HEK293 (cell line): Measurements from ENCODE around the gene PRPF38B.
A peak's percentile ranks its signal among the peaks of the same experiment; 100 is the strongest.

Source experiments
- EGR2 ChIP-seq: fragments of 450-650 bp; formaldehyde crosslinking; IDR thresholded peaks from 2 replicates; pipeline ENCODE4 v1.5.1; 2016; ENCODE audit warnings: low read depth, missing biosample characterization, missing genetic modification characterization
- GLI2 ChIP-seq: fragments of 450-650 bp; formaldehyde crosslinking; IDR thresholded peaks from 2 replicates; pipeline ENCODE4; 2017; ENCODE audit warnings: missing biosample characterization, missing genetic modification characterization, low read depth, borderline replicate concordance
- GLI4 ChIP-seq: fragments of 450-650 bp; formaldehyde crosslinking; IDR thresholded peaks from 2 replicates; pipeline ENCODE4 v1.5.1; 2016; ENCODE audit warnings: missing biosample characterization, missing genetic modification characterization
- HOXA7 ChIP-seq: sonication (generic); formaldehyde crosslinking; IDR thresholded peaks from 2 replicates; pipeline ENCODE4 v1.8.1; 2022; ENCODE audit warnings: missing genetic modification reagents, borderline replicate concordance
- IKZF3 ChIP-seq: fragments of 450-650 bp; IDR thresholded peaks from 2 replicates; pipeline ENCODE4 v1.5.0; 2018; ENCODE audit warnings: missing biosample characterization, mild to moderate bottlenecking, missing genetic modification characterization, moderate library complexity
- KLF1 ChIP-seq: fragments of 450-650 bp; formaldehyde crosslinking; IDR thresholded peaks from 2 replicates; pipeline ENCODE4 v1.5.1; 2016; ENCODE audit warnings: missing biosample characterization, missing genetic modification characterization
- KLF7 ChIP-seq: fragments of 450-650 bp; formaldehyde crosslinking; IDR thresholded peaks from 2 replicates; pipeline ENCODE4 v1.5.1; 2016; ENCODE audit warnings: missing biosample characterization, missing genetic modification characterization, borderline replicate concordance
- ZFP37 ChIP-seq: fragments of 450-650 bp; formaldehyde crosslinking; IDR thresholded peaks from 2 replicates; pipeline ENCODE4 v1.5.1; 2016; ENCODE audit warnings: missing biosample characterization, missing genetic modification characterization
- ZNF10 ChIP-seq: fragments of 450-650 bp; formaldehyde crosslinking; IDR thresholded peaks from 2 replicates; pipeline ENCODE4 v1.5.1; 2017; ENCODE audit warnings: missing biosample characterization, missing genetic modification characterization
- ZNF157 ChIP-seq: fragments of 450-650 bp; formaldehyde crosslinking; IDR thresholded peaks from 2 replicates; pipeline ENCODE4 v1.5.1; 2016; ENCODE audit warnings: missing biosample characterization, missing genetic modification characterization
- ZNF169 ChIP-seq: fragments of 450-650 bp; formaldehyde crosslinking; IDR thresholded peaks from 2 replicates; pipeline ENCODE4 v1.5.1; 2016; ENCODE audit warnings: missing biosample characterization, missing genetic modification characterization
- ZNF184 ChIP-seq: fragments of 450-650 bp; IDR thresholded peaks from 2 replicates; pipeline ENCODE4 v1.5.1; 2018; ENCODE audit warnings: missing biosample characterization, mild to moderate bottlenecking, missing genetic modification characterization
- ZNF202 ChIP-seq: fragments of 450-650 bp; formaldehyde crosslinking; IDR thresholded peaks from 2 replicates; pipeline ENCODE4 v1.5.1; 2016; ENCODE audit warnings: missing biosample characterization, missing genetic modification characterization, borderline replicate concordance
- ZNF248 ChIP-seq: fragments of 450-650 bp; formaldehyde crosslinking; IDR thresholded peaks from 2 replicates; pipeline ENCODE4 v1.5.1; 2017; ENCODE audit warnings: missing biosample characterization, missing genetic modification characterization
- ZNF266 ChIP-seq: fragments of 450-650 bp; formaldehyde crosslinking; IDR thresholded peaks from 2 replicates; pipeline ENCODE4 v1.5.1; 2016; ENCODE audit warnings: missing biosample characterization, missing genetic modification characterization, low read depth
- ZNF302 ChIP-seq: fragments of 450-650 bp; formaldehyde crosslinking; IDR thresholded peaks from 2 replicates; pipeline ENCODE4 v1.5.1; 2016; ENCODE audit warnings: missing biosample characterization, missing genetic modification characterization, low read depth
- ZNF529 ChIP-seq: fragments of 450-650 bp; formaldehyde crosslinking; IDR thresholded peaks from 2 replicates; pipeline ENCODE4 v1.5.1; 2017; ENCODE audit warnings: missing genetic modification characterization, missing biosample characterization; ENCODE audit not compliant: insufficient replicate concordance
- ZNF530 ChIP-seq: fragments of 450-650 bp; formaldehyde crosslinking; IDR thresholded peaks from 2 replicates; pipeline ENCODE4 v1.5.1; 2016; ENCODE audit warnings: low read depth, missing biosample characterization, missing genetic modification characterization
- ZNF561 ChIP-seq: fragments of 450-650 bp; IDR thresholded peaks from 2 replicates; pipeline ENCODE4 v1.5.1; 2018; ENCODE audit warnings: missing biosample characterization, missing genetic modification characterization, borderline replicate concordance
- ZNF610 ChIP-seq: fragments of 450-650 bp; formaldehyde crosslinking; IDR thresholded peaks from 2 replicates; pipeline ENCODE4 v1.5.1; 2016; ENCODE audit warnings: missing biosample characterization, missing genetic modification characterization, borderline replicate concordance
- ZNF623 ChIP-seq: fragments of 450-650 bp; formaldehyde crosslinking; IDR thresholded peaks from 2 replicates; pipeline ENCODE4 v1.5.1; 2016; ENCODE audit warnings: missing biosample characterization, missing genetic modification characterization
- ZNF677 ChIP-seq: fragments of 450-650 bp; IDR thresholded peaks from 2 replicates; pipeline ENCODE4 v1.5.0; 2018; ENCODE audit warnings: missing biosample characterization, mild to moderate bottlenecking, missing genetic modification characterization, moderate library complexity
- ZNF76 ChIP-seq: fragments of 450-650 bp; formaldehyde crosslinking; IDR thresholded peaks from 2 replicates; pipeline ENCODE4; 2016; ENCODE audit warnings: low read depth, missing biosample characterization, missing genetic modification characterization, borderline replicate concordance
- ZNF791 ChIP-seq: fragments of 450-650 bp; formaldehyde crosslinking; IDR thresholded peaks from 2 replicates; pipeline ENCODE4 v1.5.1; 2016; ENCODE audit warnings: missing biosample characterization, missing genetic modification characterization
- ZNF837 ChIP-seq: fragments of 450-650 bp; formaldehyde crosslinking; IDR thresholded peaks from 2 replicates; pipeline ENCODE4 v1.5.1; 2016; ENCODE audit warnings: missing biosample characterization, missing genetic modification characterization
- ZSCAN16 ChIP-seq: fragments of 450-650 bp; formaldehyde crosslinking; IDR thresholded peaks from 2 replicates; pipeline ENCODE4 v1.5.1; 2016; ENCODE audit warnings: missing biosample characterization, missing genetic modification characterization
- TF ChIP-seq, protein P1 (sequence below): IDR thresholded peaks from 2 replicates; pipeline ENCODE4 v1.6.1; 2011; ENCODE audit warnings: mild to moderate bottlenecking, low read depth, low read length, borderline replicate concordance
- TF ChIP-seq, protein P2 (sequence below): fragments of 450-650 bp; formaldehyde crosslinking; IDR thresholded peaks from 2 replicates; pipeline ENCODE4 v1.5.1; 2016; ENCODE audit warnings: missing biosample characterization, missing genetic modification characterization
- TF ChIP-seq, protein P3 (sequence below): fragments of 450-650 bp; formaldehyde crosslinking; IDR thresholded peaks from 2 replicates; pipeline ENCODE4 v1.5.0; 2017; ENCODE audit warnings: missing biosample characterization, missing genetic modification characterization, borderline replicate concordance
- TF ChIP-seq, protein P4 (sequence below): fragments of 450-650 bp; formaldehyde crosslinking; IDR thresholded peaks from 2 replicates; pipeline ENCODE4 v1.5.1; 2016; ENCODE audit warnings: missing biosample characterization, missing genetic modification characterization
- TF ChIP-seq, protein P5 (sequence below): fragments of 450-650 bp; IDR thresholded peaks from 2 replicates; pipeline ENCODE4 v1.5.1; 2018; ENCODE audit warnings: missing biosample characterization, missing genetic modification characterization

Gene PRPF38B

DNA sequence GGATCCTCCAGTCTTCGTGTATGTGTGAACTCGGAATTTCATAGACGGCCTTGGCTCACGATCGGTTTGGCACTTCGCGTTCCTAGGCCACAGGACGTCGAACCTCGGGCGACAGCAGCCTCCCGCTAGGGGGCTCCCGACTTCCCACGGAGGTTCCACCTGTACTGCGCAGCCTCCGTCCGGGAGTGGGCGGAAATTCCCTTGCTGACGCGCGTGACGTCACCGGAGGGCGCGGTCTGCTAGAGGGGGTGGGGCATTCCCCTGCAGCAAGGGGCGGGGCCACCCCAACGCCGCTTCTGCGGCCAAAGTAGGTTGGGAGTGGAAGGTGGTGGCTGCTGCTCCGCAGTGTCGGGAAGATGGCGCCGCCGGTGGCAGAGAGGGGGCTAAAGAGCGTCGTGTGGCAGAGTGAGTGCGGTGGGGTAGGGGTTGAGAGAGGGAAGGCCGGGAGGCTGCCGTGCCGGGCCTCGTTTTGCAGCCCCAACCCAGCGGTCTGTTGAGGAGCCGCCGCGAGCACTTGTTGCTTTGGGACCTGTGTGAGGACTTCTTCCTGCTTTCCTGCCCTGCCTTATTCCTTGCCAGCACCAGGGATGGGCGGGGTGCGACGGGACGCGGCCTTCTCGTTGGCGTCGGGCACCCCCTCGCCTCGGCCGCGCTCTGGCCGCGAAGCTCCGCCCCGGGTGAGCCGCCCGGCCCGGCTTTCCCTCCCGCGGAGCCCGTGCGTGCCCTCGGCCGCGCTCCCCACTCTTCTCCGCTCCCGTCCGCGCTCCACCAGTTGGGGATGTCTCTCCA lies 54.5 kb downstream of the PRPF38B start, which contains the start of gene STXBP3 (continued):
- TF ChIP-seq KLF7 (tag by site-specific recombination) (peak; percentile 94; the same call in 1 of the 2 replicates), ZNF529 (tag by site-specific recombination) (no peak), ZNF202 (tag by site-specific recombination) (no peak), ZNF76 (peak; percentile 90), KLF1 (peak; percentile 96), GLI4 (tag by site-specific recombination) (peak; percentile 94), ZNF837 (tag by site-specific recombination) (no peak), ZNF530 (tag by site-specific recombination) (no peak), ZFP37 (tag by site-specific recombination) (peak; percentile 81; the same call in 1 of the 2 replicates), ZNF10 (tag by site-specific recombination) (no peak), ZNF623 (no peak), IKZF3 (peak; percentile 70), ZNF169 (tag by site-specific recombination) (no peak), ZNF266 (tag by site-specific recombination) (no peak), ZNF248 (tag by site-specific recombination) (no peak), ZNF184 (tag by site-specific recombination) (0 out of 2 replicates have a peak, but pooled peaks have one; percentile 12), ZSCAN16 (tag by site-specific recombination) (no peak), ZNF561 (tag by site-specific recombination) (0 out of 2 replicates have a peak, but pooled peaks have one; percentile 45), ZNF302 (tag by site-specific recombination) (no peak), ZNF610 (tag by site-specific recombination) (peak; percentile 89), ZNF791 (tag by site-specific recombination) (no peak), ZNF677 (tag by site-specific recombination) (no peak), HOXA7 (CRISPR knock-in tag) (no peak), EGR2 (tag by site-specific recombination) (peak; percentile 69), ZNF157 (tag by site-specific recombination) (0 out of 2 replicates have a peak, but pooled peaks have one; percentile 7), GLI2 (tag by site-specific recombination) (no peak)
- TF ChIP-seq, protein P1, sequence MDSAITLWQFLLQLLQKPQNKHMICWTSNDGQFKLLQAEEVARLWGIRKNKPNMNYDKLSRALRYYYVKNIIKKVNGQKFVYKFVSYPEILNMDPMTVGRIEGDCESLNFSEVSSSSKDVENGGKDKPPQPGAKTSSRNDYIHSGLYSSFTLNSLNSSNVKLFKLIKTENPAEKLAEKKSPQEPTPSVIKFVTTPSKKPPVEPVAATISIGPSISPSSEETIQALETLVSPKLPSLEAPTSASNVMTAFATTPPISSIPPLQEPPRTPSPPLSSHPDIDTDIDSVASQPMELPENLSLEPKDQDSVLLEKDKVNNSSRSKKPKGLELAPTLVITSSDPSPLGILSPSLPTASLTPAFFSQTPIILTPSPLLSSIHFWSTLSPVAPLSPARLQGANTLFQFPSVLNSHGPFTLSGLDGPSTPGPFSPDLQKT: no peak
- TF ChIP-seq, protein P2, sequence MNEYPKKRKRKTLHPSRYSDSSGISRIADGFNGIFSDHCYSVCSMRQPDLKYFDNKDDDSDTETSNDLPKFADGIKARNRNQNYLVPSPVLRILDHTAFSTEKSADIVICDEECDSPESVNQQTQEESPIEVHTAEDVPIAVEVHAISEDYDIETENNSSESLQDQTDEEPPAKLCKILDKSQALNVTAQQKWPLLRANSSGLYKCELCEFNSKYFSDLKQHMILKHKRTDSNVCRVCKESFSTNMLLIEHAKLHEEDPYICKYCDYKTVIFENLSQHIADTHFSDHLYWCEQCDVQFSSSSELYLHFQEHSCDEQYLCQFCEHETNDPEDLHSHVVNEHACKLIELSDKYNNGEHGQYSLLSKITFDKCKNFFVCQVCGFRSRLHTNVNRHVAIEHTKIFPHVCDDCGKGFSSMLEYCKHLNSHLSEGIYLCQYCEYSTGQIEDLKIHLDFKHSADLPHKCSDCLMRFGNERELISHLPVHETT: peak; percentile 82
- TF ChIP-seq, protein P3, sequence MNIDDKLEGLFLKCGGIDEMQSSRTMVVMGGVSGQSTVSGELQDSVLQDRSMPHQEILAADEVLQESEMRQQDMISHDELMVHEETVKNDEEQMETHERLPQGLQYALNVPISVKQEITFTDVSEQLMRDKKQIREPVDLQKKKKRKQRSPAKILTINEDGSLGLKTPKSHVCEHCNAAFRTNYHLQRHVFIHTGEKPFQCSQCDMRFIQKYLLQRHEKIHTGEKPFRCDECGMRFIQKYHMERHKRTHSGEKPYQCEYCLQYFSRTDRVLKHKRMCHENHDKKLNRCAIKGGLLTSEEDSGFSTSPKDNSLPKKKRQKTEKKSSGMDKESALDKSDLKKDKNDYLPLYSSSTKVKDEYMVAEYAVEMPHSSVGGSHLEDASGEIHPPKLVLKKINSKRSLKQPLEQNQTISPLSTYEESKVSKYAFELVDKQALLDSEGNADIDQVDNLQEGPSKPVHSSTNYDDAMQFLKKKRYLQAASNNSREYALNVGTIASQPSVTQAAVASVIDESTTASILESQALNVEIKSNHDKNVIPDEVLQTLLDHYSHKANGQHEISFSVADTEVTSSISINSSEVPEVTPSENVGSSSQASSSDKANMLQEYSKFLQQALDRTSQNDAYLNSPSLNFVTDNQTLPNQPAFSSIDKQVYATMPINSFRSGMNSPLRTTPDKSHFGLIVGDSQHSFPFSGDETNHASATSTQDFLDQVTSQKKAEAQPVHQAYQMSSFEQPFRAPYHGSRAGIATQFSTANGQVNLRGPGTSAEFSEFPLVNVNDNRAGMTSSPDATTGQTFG: no peak
- TF ChIP-seq, protein P4, sequence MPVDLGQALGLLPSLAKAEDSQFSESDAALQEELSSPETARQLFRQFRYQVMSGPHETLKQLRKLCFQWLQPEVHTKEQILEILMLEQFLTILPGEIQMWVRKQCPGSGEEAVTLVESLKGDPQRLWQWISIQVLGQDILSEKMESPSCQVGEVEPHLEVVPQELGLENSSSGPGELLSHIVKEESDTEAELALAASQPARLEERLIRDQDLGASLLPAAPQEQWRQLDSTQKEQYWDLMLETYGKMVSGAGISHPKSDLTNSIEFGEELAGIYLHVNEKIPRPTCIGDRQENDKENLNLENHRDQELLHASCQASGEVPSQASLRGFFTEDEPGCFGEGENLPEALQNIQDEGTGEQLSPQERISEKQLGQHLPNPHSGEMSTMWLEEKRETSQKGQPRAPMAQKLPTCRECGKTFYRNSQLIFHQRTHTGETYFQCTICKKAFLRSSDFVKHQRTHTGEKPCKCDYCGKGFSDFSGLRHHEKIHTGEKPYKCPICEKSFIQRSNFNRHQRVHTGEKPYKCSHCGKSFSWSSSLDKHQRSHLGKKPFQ: 0 out of 2 replicates have a peak, but pooled peaks have one; percentile 45
- TF ChIP-seq, protein P5, sequence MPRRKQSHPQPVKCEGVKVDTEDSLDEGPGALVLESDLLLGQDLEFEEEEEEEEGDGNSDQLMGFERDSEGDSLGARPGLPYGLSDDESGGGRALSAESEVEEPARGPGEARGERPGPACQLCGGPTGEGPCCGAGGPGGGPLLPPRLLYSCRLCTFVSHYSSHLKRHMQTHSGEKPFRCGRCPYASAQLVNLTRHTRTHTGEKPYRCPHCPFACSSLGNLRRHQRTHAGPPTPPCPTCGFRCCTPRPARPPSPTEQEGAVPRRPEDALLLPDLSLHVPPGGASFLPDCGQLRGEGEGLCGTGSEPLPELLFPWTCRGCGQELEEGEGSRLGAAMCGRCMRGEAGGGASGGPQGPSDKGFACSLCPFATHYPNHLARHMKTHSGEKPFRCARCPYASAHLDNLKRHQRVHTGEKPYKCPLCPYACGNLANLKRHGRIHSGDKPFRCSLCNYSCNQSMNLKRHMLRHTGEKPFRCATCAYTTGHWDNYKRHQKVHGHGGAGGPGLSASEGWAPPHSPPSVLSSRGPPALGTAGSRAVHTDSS (tag by site-specific recombination): no peak
